Breast epithelium (tissue), 4 donors: ENCODE results near the gene FBRS. TPM values are rescaled to one million over a fixed set of nuclear protein-coding genes. Genes with fewer than 3 reads are reported as not detected.

ENCODE experiments used
- DNase-seq, 2 donors: peaks; one replicate each; pipeline ENCODE4 v3.0.0-alpha.2; 2019; ENCODE audit warnings: low spot score in 2 of 2
- H3K27ac ChIP-seq, 2 donors: fragments of 200-600 bp; sonication (generic) in 1 of 2; one replicate each; pipeline ENCODE4 v1.5.1; 2016 to 2019; ENCODE audit warnings: mild to moderate bottlenecking in 1 of 2
- H3K27me3 ChIP-seq, 2 donors: fragments of 200-600 bp; sonication (generic) in 1 of 2; one replicate each; pipeline versions ENCODE4 v1.5.1 to v1.6.0; 2017 to 2019; ENCODE audit warnings: control low read depth in 1 of 2, mild to moderate bottlenecking in 1 of 2
- H3K36me3 ChIP-seq: fragments of 200-600 bp; one replicate; pipeline ENCODE4 v1.5.1; 2019
- H3K4me1 ChIP-seq, 2 donors: fragments of 200-600 bp; sonication (generic); one replicate each; pipeline ENCODE4 v1.5.1; 2016 to 2019; ENCODE audit warnings: control low read depth in 1 of 2
- H3K4me3 ChIP-seq, 3 donors: fragments of 200-600 bp; sonication (generic); 1 replicate in 2 of 3; 2 replicates in 1 of 3; pipeline ENCODE4 v1.5.1; 2016 to 2019; ENCODE audit warnings: mild to moderate bottlenecking in 3 of 3, moderate library complexity in 2 of 3
- H3K9me3 ChIP-seq, 2 donors: fragments of 200-600 bp; sonication (generic) in 1 of 2; one replicate each; pipeline ENCODE4 v1.5.1; 2016 to 2019; ENCODE audit warnings: control low read depth in 1 of 2
- POLR2A ChIP-seq: fragments of 450-650 bp; IDR thresholded peaks from one replicate; pipeline ENCODE4 v1.6.1; 2016; ENCODE audit warnings: antibody characterized with exemption, mild to moderate bottlenecking, moderate library complexity
- POLR2AphosphoS5 ChIP-seq, 3 donors: sonication (generic); formaldehyde crosslinking; IDR thresholded peaks; one replicate each; pipeline ENCODE4 v1.6.1; 2017; ENCODE audit warnings: antibody characterized with exemption in 3 of 3
- intact Hi-C: fragments of 100-400 bp; cut with DNase I; formaldehyde crosslinking; loops from one replicate; pipeline ENCODE4 v1.15.1; 2023; ENCODE audit warnings: low total_unique reads
- total RNA-seq, 3 donors: library from RNA; depleted of rRNA; stranded (reverse); fragments of >200 nt; gene quantifications; one replicate each; pipeline ENCODE4 v1.1.0, GENCODE V29; 2016
- TF ChIP-seq, protein P1 (sequence below), 3 donors: fragments of 450-650 bp; IDR thresholded peaks; one replicate each; pipeline ENCODE4 v1.5.1; 2016 to 2017; ENCODE audit warnings: antibody characterized with exemption in 3 of 3, mild to moderate bottlenecking in 3 of 3, moderate library complexity in 3 of 3

FBRS gene
- total RNA-seq, 3 donors from 2014 or later: 13.6 to 25.2 (median 17.7) TPM

DNA sequence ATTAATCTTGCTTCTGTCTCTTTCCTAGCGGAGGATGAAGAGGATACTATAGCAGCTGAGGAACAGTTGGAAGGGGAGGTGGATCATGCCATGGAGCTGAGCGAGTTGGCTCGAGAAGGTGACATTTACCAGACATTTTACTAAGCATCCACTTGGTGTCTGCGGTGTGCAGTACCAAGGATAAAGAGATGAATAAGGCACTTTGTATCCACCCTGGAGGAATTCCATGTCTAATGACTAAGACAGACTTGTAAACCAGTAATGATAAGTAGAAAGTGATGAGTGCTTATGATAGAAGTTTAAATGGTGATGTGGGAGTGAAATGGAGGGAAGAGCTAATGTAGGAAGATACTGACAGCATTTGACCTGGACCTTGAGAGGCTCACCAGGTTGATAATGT, 52.7 kb downstream of the FBRS start:
- Histone ChIP-seq H3K4me3 (no peak overlapping the region), H3K9me3 (no peaks in the 10 kb centered on the region), H3K27ac (no peak overlapping the region), H3K36me3 (peaks cover 46% of the 10 kb centered on the region), H3K4me1 (no peaks in the 10 kb centered on the region), H3K27me3 (no peaks in the 10 kb centered on the region)
- TF ChIP-seq POLR2AphosphoS5 (IDR thresholded peaks at IDR 0.05): no peak
- TF ChIP-seq POLR2A: no peak
- TF ChIP-seq, protein P1, sequence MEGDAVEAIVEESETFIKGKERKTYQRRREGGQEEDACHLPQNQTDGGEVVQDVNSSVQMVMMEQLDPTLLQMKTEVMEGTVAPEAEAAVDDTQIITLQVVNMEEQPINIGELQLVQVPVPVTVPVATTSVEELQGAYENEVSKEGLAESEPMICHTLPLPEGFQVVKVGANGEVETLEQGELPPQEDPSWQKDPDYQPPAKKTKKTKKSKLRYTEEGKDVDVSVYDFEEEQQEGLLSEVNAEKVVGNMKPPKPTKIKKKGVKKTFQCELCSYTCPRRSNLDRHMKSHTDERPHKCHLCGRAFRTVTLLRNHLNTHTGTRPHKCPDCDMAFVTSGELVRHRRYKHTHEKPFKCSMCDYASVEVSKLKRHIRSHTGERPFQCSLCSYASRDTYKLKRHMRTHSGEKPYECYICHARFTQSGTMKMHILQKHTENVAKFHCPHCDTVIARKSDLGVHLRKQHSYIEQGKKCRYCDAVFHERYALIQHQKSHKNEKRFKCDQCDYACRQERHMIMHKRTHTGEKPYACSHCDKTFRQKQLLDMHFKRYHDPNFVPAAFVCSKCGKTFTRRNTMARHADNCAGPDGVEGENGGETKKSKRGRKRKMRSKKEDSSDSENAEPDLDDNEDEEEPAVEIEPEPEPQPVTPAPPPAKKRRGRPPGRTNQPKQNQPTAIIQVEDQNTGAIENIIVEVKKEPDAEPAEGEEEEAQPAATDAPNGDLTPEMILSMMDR (IDR thresholded peaks at IDR 0.05): no peak
- intact Hi-C loops: no loop called here
- DNase-seq: no peak

DNA sequence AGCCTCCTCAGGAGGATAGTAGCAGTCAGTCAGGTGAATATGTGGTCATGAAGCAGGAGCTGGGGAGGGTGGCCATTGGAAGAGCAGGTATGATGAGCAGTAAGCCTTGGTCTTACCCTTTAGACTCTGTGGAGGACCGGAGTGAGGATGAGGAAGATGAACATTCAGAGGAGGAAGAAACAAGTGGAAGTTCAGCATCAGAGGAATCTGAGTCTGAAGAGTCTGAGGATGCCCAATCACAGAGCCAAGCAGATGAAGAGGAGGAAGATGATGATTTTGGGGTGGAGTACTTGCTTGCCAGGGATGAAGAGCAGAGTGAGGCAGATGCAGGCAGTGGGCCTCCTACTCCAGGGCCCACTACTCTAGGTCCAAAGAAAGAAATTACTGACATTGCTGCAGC, 53.5 kb downstream of the FBRS start:
- TF ChIP-seq, protein P1 (IDR thresholded peaks at IDR 0.05): no peak
- TF ChIP-seq POLR2A: no peak
- no peak for TF ChIP-seq POLR2AphosphoS5 (IDR thresholded peaks at IDR 0.05)
- no peaks in the 10 kb centered on the region for H3K4me1 ChIP-seq
- intact Hi-C loops: no loop called here
- H3K36me3 ChIP-seq: peaks cover 49% of the 10 kb centered on the region
- H3K9me3 ChIP-seq: no peaks in the 10 kb centered on the region
- DNase-seq: no peak
- no peak overlapping the region for H3K27ac ChIP-seq
- no peak overlapping the region for H3K4me3 ChIP-seq
- H3K27me3 ChIP-seq: no peaks in the 10 kb centered on the region

DNA sequence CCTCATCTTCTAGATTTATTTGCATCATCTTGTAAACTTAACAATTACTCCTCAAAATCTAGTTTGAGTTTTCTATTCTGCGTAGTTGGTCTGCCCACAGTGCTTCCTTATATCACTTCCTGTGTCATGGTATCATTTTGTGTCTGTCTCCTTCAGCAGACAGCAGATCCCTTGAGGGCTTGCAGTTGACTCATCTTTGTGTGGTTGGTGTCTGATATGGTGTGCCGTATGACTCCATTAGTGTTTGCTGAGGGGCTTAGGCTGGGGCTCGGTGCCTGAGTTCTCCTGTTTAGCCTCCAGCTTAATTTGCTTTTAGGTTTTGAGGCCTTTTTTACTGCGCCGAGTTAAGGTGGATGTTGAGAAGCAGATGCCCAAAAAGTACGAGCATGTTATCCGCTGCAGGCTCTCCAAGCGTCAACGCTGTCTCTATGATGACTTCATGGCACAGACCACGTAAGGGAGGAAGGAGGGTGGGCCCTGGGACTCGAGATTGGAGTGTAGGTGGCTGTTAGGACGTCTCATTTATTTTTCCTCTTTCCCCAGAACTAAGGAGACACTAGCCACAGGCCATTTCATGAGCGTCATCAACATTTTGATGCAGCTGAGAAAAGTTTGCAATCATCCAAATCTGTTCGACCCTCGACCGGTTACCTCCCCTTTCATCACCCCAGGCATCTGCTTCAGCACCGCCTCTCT, 57.7 kb downstream of the FBRS start:
- Histone ChIP-seq H3K27ac (no peak overlapping the region), H3K9me3 (no peaks in the 10 kb centered on the region), H3K36me3 (peaks cover 43% of the 10 kb centered on the region), H3K4me3 (no peak overlapping the region), H3K4me1 (no peaks in the 10 kb centered on the region), H3K27me3 (no peaks in the 10 kb centered on the region)
- DNase-seq: no peak
- TF ChIP-seq, protein P1 (IDR thresholded peaks at IDR 0.05): no peak
- TF ChIP-seq POLR2A: no peak
- no peak for TF ChIP-seq POLR2AphosphoS5 (IDR thresholded peaks at IDR 0.05)
- intact Hi-C loops: no loop called here

DNA sequence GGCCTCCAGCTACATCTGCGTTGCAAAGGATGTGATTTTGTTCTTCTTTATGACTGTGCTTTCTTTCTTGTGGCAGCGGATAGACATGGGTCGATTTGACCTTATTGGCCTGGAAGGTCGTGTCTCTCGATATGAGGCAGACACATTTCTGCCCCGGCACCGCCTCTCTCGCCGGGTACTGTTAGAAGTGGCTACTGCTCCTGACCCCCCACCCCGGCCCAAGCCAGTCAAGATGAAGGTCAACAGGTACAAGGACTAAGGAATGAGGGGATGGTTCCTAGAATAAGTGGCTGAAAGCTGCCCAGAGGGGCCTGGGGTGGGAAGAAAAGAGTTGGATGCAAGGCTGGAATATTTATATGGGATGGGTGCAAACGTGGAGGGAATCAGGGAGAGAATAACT, 61.9 kb downstream of the FBRS start:
- intact Hi-C loops: no loop called here
- DNase-seq: no peak
- TF ChIP-seq POLR2AphosphoS5 (IDR thresholded peaks at IDR 0.05) (no peak), POLR2A (no peak)
- TF ChIP-seq, protein P1 (IDR thresholded peaks at IDR 0.05): no peak
- H3K4me1 ChIP-seq: no peaks in the 10 kb centered on the region
- H3K4me3 ChIP-seq: no peak overlapping the region
- H3K27me3 ChIP-seq: no peaks in the 10 kb centered on the region
- H3K9me3 ChIP-seq: no peaks in the 10 kb centered on the region
- H3K36me3 ChIP-seq: peaks cover 40% of the 10 kb centered on the region
- H3K27ac ChIP-seq: no peak overlapping the region

Other genes with a start within 250 kb of the FBRS start
- 10 to 100 TPM; 11.2 to 25.6 (median 20.1) TPM for gene DCTPP1, start 228.4 kb upstream of the FBRS start, total RNA-seq
- gene SEPHS2, start 212.6 kb upstream of the FBRS start, total RNA-seq: 10 to 100 TPM; 28.8 to 44.5 (median 40.6) TPM
- gene ITGAL, start 185.7 kb upstream of the FBRS start, total RNA-seq: 1 to 10 TPM; 2.3 to 5.7 (median 2.4) TPM
- 10 to 100 TPM; 23.3 to 33.2 (median 29.8) TPM for gene ZNF768, start 131.9 kb upstream of the FBRS start, total RNA-seq
- gene ZNF747, start 123.6 kb upstream of the FBRS start, total RNA-seq: 10 to 100 TPM; 10.7 to 14.7 (median 13.2) TPM
- gene ZNF764, start 100.1 kb upstream of the FBRS start, total RNA-seq: 1 to 10 TPM; 4.0 to 8.2 (median 7.5) TPM
- gene ZNF688, start 86.7 kb upstream of the FBRS start, total RNA-seq: 10 to 100 TPM; 17.4 to 18.4 (median 18.4) TPM
- gene ZNF785, start 72.7 kb upstream of the FBRS start, total RNA-seq: 10 to 100 TPM in 2 of 3 donors, 1 to 10 TPM in 1; 6.7 to 14.4 (median 12.0) TPM
- 10 to 100 TPM in 2 of 3 donors, 1 to 10 TPM in 1; 7.0 to 15.4 (median 12.8) TPM for gene ZNF689, start 48.0 kb upstream of the FBRS start, total RNA-seq
- 10 to 100 TPM; 21.3 to 30.2 (median 26.9) TPM for gene PRR14, start 7.5 kb upstream of the FBRS start, total RNA-seq
- gene SRCAP, start 40.7 kb downstream of the FBRS start, total RNA-seq: 10 to 100 TPM; 19.0 to 24.9 (median 20.8) TPM
- 10 to 100 TPM; 28.5 to 38.8 (median 35.7) TPM for gene PHKG2, start 90.0 kb downstream of the FBRS start, total RNA-seq
- gene CFAP119, start 103.6 kb downstream of the FBRS start, total RNA-seq: 10 to 100 TPM in 2 of 3 donors, 1 to 10 TPM in 1; 1.4 to 17.1 (median 13.4) TPM
- gene RNF40, start 103.9 kb downstream of the FBRS start, total RNA-seq: 10 to 100 TPM; 77.0 to 84.7 (median 77.3) TPM
- gene ZNF629, start 128.8 kb downstream of the FBRS start, total RNA-seq: 10 to 100 TPM in 2 of 3 donors, 1 to 10 TPM in 1; 9.4 to 16.2 (median 10.5) TPM
- gene BCL7C, start 235.6 kb downstream of the FBRS start, total RNA-seq: 10 to 100 TPM; 29.4 to 47.2 (median 36.2) TPM
- 1 to 10 TPM; 2.6 to 4.5 (median 3.4) TPM for gene CTF1, start 238.2 kb downstream of the FBRS start, total RNA-seq